HepG2 (cell line): ENCODE data around the gene SYNPO2L. TPM values are rescaled to one million over a fixed set of nuclear protein-coding genes. Genes with fewer than 3 reads are reported as not detected.

Experiments
- ATAC-seq: fragments of 200-7000 bp; cut with Tn5 transposase; 3 replicates; pipeline ENCODE4 v1.9.1; 2020; ENCODE audit warnings: mild to moderate bottlenecking, moderate library complexity
- BruUV-seq: library from RNA; stranded (reverse); fragments of 400-500 nt; replicated peaks from 2 replicates; lab custom pipeline; 2021; lab: Mats Ljungman, UMichigan
- CTCF ChIA-PET: fragments of 300-600 bp; formaldehyde crosslinking; extraction: SDS; loops from one replicate; lab custom pipeline; 2021; ENCODE audit warnings: low total read pairs, inconsistent platforms, low intra/inter-chr PET ratio; lab: Yijun Ruan, JAX
- POLR2A ChIA-PET: fragments of 350-600 bp; sonication (Branson Sonifier 250); formaldehyde crosslinking; loops from one replicate; lab custom pipeline; 2020; ENCODE audit warnings: antibody characterized with exemption, inconsistent platforms; lab: Yijun Ruan, JAX
- DNase-seq: peaks from one replicate; pipeline ENCODE4 v3.0.0-alpha.2; 2015; ENCODE audit warnings: low spot score
- FAIRE-seq: peaks from 3 replicates; lab custom pipeline; 2011; peaks lifted over from hg19 to GRCh38; lab: Jason Lieb, UNC
- H2AFZ ChIP-seq: one replicate; pipeline ENCODE4 v1.6.1; 2011; ENCODE audit warnings: low read length, inconsistent platforms
- H3K27ac ChIP-seq: fragments of 300-600 bp; 3 replicates; pipeline ENCODE4 v1.8.0; 2011; ENCODE audit warnings: mixed run types, mild to moderate bottlenecking, mixed read lengths, low read length, inconsistent platforms; ENCODE audit not compliant: insufficient read depth; ENCODE audit errors: extremely low read length
- H3K27me3 ChIP-seq, 2 experiments: fragments of 200-600 bp in 1 of 2; 2 replicates in 1 of 2; 3 replicates in 1 of 2; pipeline versions ENCODE4 v1.6.0 to v1.8.0; 2011; ENCODE audit warnings: low read length in 2 of 2, mild to moderate bottlenecking in 2 of 2, moderate library complexity in 2 of 2, inconsistent platforms in 1 of 2; ENCODE audit not compliant: insufficient read depth in 2 of 2, control insufficient read depth in 1 of 2
- H3K36me3 ChIP-seq, 2 experiments: fragments of 200-600 bp in 1 of 2; replicated peaks in 1 of 2; 2 replicates in 1 of 2; 3 replicates in 1 of 2; pipeline versions ENCODE4 v1.5.1 to v1.8.0; 2011; ENCODE audit warnings: low read length in 2 of 2, inconsistent platforms in 1 of 2; ENCODE audit not compliant: insufficient read depth in 2 of 2, control insufficient read depth in 1 of 2
- H3K4me1 ChIP-seq: 2 replicates; pipeline ENCODE4 v1.5.1; 2012; ENCODE audit warnings: low read length, inconsistent platforms; ENCODE audit not compliant: insufficient read depth
- H3K4me2 ChIP-seq: 2 replicates; pipeline ENCODE4 v1.6.0; 2011; ENCODE audit warnings: low read depth, low read length, inconsistent platforms
- H3K4me3 ChIP-seq, 3 experiments: fragments of 200-600 bp in 1 of 3; sonication (generic), shearing (Covaris generic) in 1 of 3; replicated peaks in 1 of 3; 2 replicates each; pipeline ENCODE4 v1.5.1; 2011 to 2016; ENCODE audit warnings: low read length in 3 of 3, inconsistent platforms in 2 of 3, low read depth in 2 of 3, mild to moderate bottlenecking in 2 of 3, control low read depth in 1 of 3, mixed read lengths in 1 of 3; ENCODE audit not compliant: insufficient read depth in 1 of 3
- H3K79me2 ChIP-seq: one replicate; pipeline ENCODE4 v1.6.1; 2011; ENCODE audit warnings: low read length, inconsistent platforms; ENCODE audit not compliant: insufficient read depth
- H3K9ac ChIP-seq: 2 replicates; pipeline ENCODE4 v1.6.0; 2011; ENCODE audit warnings: mild to moderate bottlenecking, low read depth, low read length, inconsistent platforms; ENCODE audit not compliant: insufficient read depth
- H3K9me3 ChIP-seq: 2 replicates; pipeline ENCODE4 v1.5.1; 2012; ENCODE audit warnings: mild to moderate bottlenecking, low read length
- H4K20me1 ChIP-seq: 2 replicates; pipeline ENCODE4 v1.6.0; 2011; ENCODE audit warnings: inconsistent platforms, mild to moderate bottlenecking, low read length, moderate library complexity; ENCODE audit not compliant: insufficient read depth
- CREBL2 ChIP-seq: sonication (generic); formaldehyde crosslinking; IDR thresholded peaks from 2 replicates; pipeline ENCODE4 v1.8.1; 2023; ENCODE audit warnings: missing genetic modification reagents, mild to moderate bottlenecking, borderline replicate concordance
- ERF ChIP-seq: IDR thresholded peaks from 2 replicates; pipeline ENCODE4 v1.6.1; 2018; ENCODE audit warnings: missing biosample characterization, missing genetic modification reagents
- ETV6 ChIP-seq: sonication (generic); formaldehyde crosslinking; conservative IDR thresholded peaks from 2 replicates; pipeline ENCODE4 v1.4.0; 2020; ENCODE audit warnings: missing genetic modification reagents
- GTF3A ChIP-seq: sonication (generic); formaldehyde crosslinking; conservative IDR thresholded peaks from 2 replicates; pipeline ENCODE4 v1.4.0; 2020; ENCODE audit warnings: mild to moderate bottlenecking, missing genetic modification reagents
- KLF16 ChIP-seq, 2 experiments: sonication (generic) in 1 of 2; formaldehyde crosslinking in 1 of 2; IDR thresholded peaks; 2 replicates each; pipeline versions ENCODE4 v1.6.1 to v1.8.0; 2016 to 2023; ENCODE audit warnings: missing genetic modification reagents in 2 of 2, missing compliant biosample characterization in 1 of 2
- KMT2B ChIP-seq: IDR thresholded peaks from 2 replicates; pipeline ENCODE4 v1.6.1; 2016; ENCODE audit warnings: missing genetic modification reagents, missing compliant biosample characterization
- SALL1 ChIP-seq: sonication (generic); formaldehyde crosslinking; IDR thresholded peaks from 2 replicates; pipeline ENCODE4 v1.8.0; 2022; ENCODE audit warnings: mild to moderate bottlenecking, missing genetic modification reagents
- ZBTB14 ChIP-seq: sonication (generic); formaldehyde crosslinking; IDR thresholded peaks from 2 replicates; pipeline ENCODE4 v1.4.0; 2020; ENCODE audit warnings: missing genetic modification reagents
- ZBTB42 ChIP-seq: sonication (generic); formaldehyde crosslinking; IDR thresholded peaks from 2 replicates; pipeline ENCODE4 v1.5.0; 2020; ENCODE audit warnings: mild to moderate bottlenecking, missing genetic modification reagents
- ZNF12 ChIP-seq: sonication (generic); formaldehyde crosslinking; IDR thresholded peaks from 2 replicates; pipeline ENCODE4 v1.5.0; 2020; ENCODE audit warnings: missing genetic modification reagents
- ZNF121 ChIP-seq: sonication (generic); formaldehyde crosslinking; IDR thresholded peaks from 2 replicates; pipeline ENCODE4 v1.5.0; 2020; ENCODE audit warnings: mild to moderate bottlenecking, missing genetic modification reagents
- ZNF782 ChIP-seq: sonication (generic); formaldehyde crosslinking; IDR thresholded peaks from 2 replicates; pipeline ENCODE4 v1.4.0; 2020; ENCODE audit warnings: missing genetic modification reagents, mild to moderate bottlenecking, borderline replicate concordance
- ZNF83 ChIP-seq: sonication (generic); formaldehyde crosslinking; IDR thresholded peaks from 2 replicates; pipeline ENCODE4 v1.4.0; 2020; ENCODE audit warnings: missing genetic modification reagents, mild to moderate bottlenecking, borderline replicate concordance
- WGBS: methylation state at CpG from one replicate; pipeline ENCODE4 v1.1.6; 2017; ENCODE audit warnings: low lambda C conversion rate; 5-methylcytosine and 5-hydroxymethylcytosine counted together
- in situ Hi-C: cut with HindIII; loops from 2 replicates; pipeline ENCODE4 v1.10.0; 2017; ENCODE audit warnings: low pct_unique_long_range_greater_than_20kb; ENCODE audit not compliant: extremely low pct_ligation_motif_present
- intact Hi-C: fragments of 100-400 bp; cut with micrococcal nuclease; formaldehyde crosslinking; loops from one replicate; pipeline ENCODE4 v1.10.0; 2022; ENCODE audit not compliant: unreplicated experiment
- polyA plus RNA-seq, 8 experiments: library from polyadenylated mRNA; depleted of rRNA in 3 of 8; stranded (reverse) in 7 of 8; unstranded in 1 of 8; fragments of >200 nt; fragmentation: Illumina TruSeq in 4 of 8; extraction: Trizol in 4 of 8; gene quantifications; 2 replicates each; pipeline versions ENCODE4 v1.2.1 to v1.2.3, GENCODE V29; 2011 to 2016; ENCODE audit warnings: low read depth in 4 of 8, missing spikeins in 1 of 8, mixed read lengths in 1 of 8; ENCODE audit not compliant: insufficient read depth in 1 of 8
- total RNA-seq, 5 experiments: library from RNA; depleted of rRNA; stranded (reverse); fragments of >200 nt; fragmentation: Illumina TruSeq; extraction: Trizol; gene quantifications; 2 replicates each; pipeline ENCODE4 v1.2.3, GENCODE V29; 2016; ENCODE audit warnings: low read depth in 1 of 5
- TF ChIP-seq, protein P1 (sequence below): sonication (generic); formaldehyde crosslinking; conservative IDR thresholded peaks from 2 replicates; pipeline ENCODE4 v1.8.0; 2022; ENCODE audit warnings: low read depth, missing genetic modification reagents

SYNPO2L gene
- total and polyA plus RNA-seq, 2 of the 13 experiments (the other 11 are each of a cell fraction or from before 2014, with no cell fraction given), result not detected

GRCh38 chr10:73643362-73643761 is 12.5 kb downstream of the SYNPO2L start:
- FAIRE-seq, result no peak
- 43% methylated on average over 2 of the region's 2 CpGs for WGBS
- H4K20me1 ChIP-seq, result no peaks in the 10 kb centered on the region
- in situ Hi-C loops, result loop anchor here (5.0 to 25.0 kb wide), 2 partner anchors 116 to 381 kb away; partner anchors contain the start of gene MRPS16
- no TSS peak for BruUV-seq
- no peak overlapping the region for H2AFZ ChIP-seq
- intact Hi-C loops, result loop anchor here (5.0 kb wide), 1 partner anchor 231 kb away; the partner anchor contains the start of gene ANXA7
- no peak for ATAC-seq
- POLR2A ChIA-PET, result interaction anchor here (0.9 kb wide), 1 partner anchor 18 kb away, joined by 3 read pairs; no protein-coding TSS in a partner anchor
- H3K4me3 ChIP-seq, result no peak overlapping the region
- CTCF ChIA-PET, result interaction anchor here (3.9 kb wide), 1 partner anchor 114 kb away, joined by 85 read pairs; no protein-coding TSS in a partner anchor
- peaks cover 20% of the 10 kb centered on the region for H3K4me1 ChIP-seq
- no peak overlapping the region for H3K9ac ChIP-seq
- H3K27ac ChIP-seq, result no peak overlapping the region
- H3K79me2 ChIP-seq, result no peaks in the 10 kb centered on the region
- H3K36me3 ChIP-seq, result no peaks in the 10 kb centered on the region
- no peak for DNase-seq
- no peak for TF ChIP-seq KMT2B
- TF ChIP-seq ZNF121, result peak; percentile 62; the same call in 1 of the 2 replicates
- no peak overlapping the region for H3K4me2 ChIP-seq
- no peaks in the 10 kb centered on the region for H3K9me3 ChIP-seq
- peaks cover 1 to 19% of the 10 kb centered on the region in 2 experiments; a peak in 4 of 5 replicates for H3K27me3 ChIP-seq

DNA sequence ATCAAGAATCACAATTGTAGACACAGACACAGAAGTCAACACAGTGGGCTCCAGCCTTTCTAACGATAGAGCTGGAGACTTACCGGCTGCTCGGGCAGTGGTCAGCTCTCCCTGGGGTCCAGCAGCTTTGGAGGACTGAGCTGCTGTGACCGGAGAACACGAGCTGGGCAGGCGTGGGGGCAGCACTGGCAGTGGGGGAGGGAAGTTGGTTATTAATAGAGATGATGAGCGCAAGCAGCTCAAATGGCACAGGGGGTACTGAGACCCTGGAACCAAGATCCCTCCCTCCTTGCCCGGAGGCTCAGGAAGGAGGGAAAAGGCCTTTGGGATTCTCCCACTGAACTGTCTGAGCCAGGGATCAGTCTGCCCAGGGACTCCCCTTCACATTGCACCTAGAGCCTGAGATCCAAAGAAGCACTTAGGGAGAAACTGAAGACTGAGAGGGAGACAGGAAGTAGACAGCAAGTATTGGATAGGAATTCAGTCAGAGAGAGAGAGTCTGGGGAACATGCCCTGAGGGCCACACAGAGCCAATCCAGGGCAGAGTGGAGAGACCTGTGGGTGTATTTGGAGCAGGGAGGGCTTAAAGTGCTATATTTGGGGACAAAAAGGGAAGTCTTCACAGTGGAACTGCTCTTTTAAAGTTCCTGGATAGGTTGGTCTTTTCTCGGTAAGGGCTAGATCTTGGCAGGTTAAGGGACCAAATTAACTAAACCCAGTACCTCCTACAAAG is 14.3 kb downstream of the SYNPO2L start, which contains the start of gene MYOZ1:
MYOZ1 (minus strand) TSS at position 147 of the 733 bp plus-strand sequence. CDS start 1,457 bp downstream, outside the sequence.
- ATAC-seq (peak; percentile 22), DNase-seq (no peak), FAIRE-seq (no peak)
- ChIA-PET CTCF (interaction anchor here (2.1 kb wide), 1 partner anchor 112 kb away, joined by 5 read pairs; no protein-coding TSS in a partner anchor), POLR2A (interaction anchor here (1.4 kb wide), 1 partner anchor 112 kb away, joined by 6 read pairs; no protein-coding TSS in a partner anchor)
- peak within 1 kb of the TSS in 1 of 3 experiments; percentile 33; a peak in 1 of 6 replicates for H3K4me3 ChIP-seq
- H3K27me3 ChIP-seq, result peaks cover 0 to 19% of the 10 kb centered on the region in 2 experiments; a peak in 4 of 5 replicates
- peak within 1 kb of the TSS; percentile 72 for H2AFZ ChIP-seq
- no peaks in the 10 kb centered on the region for H4K20me1 ChIP-seq
- H3K9ac ChIP-seq, result no peak within 1 kb of the TSS
- intact Hi-C loops, result loop anchor here (5.0 kb wide), 1 partner anchor 229 kb away; the partner anchor contains the start of gene ANXA7
- BruUV-seq, result no TSS peak
- 37% methylated on average over 6 of the region's 9 CpGs for WGBS
- H3K36me3 ChIP-seq, result no peaks in the 10 kb centered on the region
- no peaks in the 10 kb centered on the region for H3K79me2 ChIP-seq
- H3K4me1 ChIP-seq, result peaks cover 18% of the 10 kb centered on the region
- no peak within 1 kb of the TSS for H3K27ac ChIP-seq
- no peaks in the 10 kb centered on the region for H3K9me3 ChIP-seq
- H3K4me2 ChIP-seq, result peak within 1 kb of the TSS; percentile 18; the same call in 1 of the 2 replicates
- in situ Hi-C loops, result loop anchor here (5.0 to 25.0 kb wide), 2 partner anchors 114 to 379 kb away; partner anchors contain the start of gene MRPS16
- no peak for TF ChIP-seq SALL1 (CRISPR knock-in tag)
- no peak for TF ChIP-seq ETV6
- TF ChIP-seq GTF3A (CRISPR knock-in tag), result no peak
- no peak for TF ChIP-seq CREBL2 (CRISPR knock-in tag)
- TF ChIP-seq ERF, result no peak
- no peak for TF ChIP-seq ZNF12
- no peak for TF ChIP-seq ZNF83 (CRISPR knock-in tag)
- TF ChIP-seq, protein P1, sequence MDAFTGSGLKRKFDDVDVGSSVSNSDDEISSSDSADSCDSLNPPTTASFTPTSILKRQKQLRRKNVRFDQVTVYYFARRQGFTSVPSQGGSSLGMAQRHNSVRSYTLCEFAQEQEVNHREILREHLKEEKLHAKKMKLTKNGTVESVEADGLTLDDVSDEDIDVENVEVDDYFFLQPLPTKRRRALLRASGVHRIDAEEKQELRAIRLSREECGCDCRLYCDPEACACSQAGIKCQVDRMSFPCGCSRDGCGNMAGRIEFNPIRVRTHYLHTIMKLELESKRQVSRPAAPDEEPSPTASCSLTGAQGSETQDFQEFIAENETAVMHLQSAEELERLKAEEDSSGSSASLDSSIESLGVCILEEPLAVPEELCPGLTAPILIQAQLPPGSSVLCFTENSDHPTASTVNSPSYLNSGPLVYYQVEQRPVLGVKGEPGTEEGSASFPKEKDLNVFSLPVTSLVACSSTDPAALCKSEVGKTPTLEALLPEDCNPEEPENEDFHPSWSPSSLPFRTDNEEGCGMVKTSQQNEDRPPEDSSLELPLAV (CRISPR knock-in tag), result no peak
- no peak for TF ChIP-seq ZBTB14
- TF ChIP-seq ZBTB42, result no peak
- no peak for TF ChIP-seq ZNF782 (CRISPR knock-in tag)
- no peak for TF ChIP-seq KLF16 (CRISPR knock-in tag; IDR thresholded peaks at IDR 0.05)
